SK-N-SH treated with all-trans-retinoic acid at 6 μM for 48 hours (cell line): ENCODE results near the gene SFXN1.

Experiments
- ATAC-seq: fragments of 200-7000 bp; cut with Tn5 transposase; 3 replicates; pipeline ENCODE4 v1.9.1; 2020; ENCODE audit warnings: mild to moderate bottlenecking, moderate library complexity
- ARNTL ChIP-seq: fragments of 450-650 bp; formaldehyde crosslinking; IDR thresholded peaks from 2 replicates; pipeline ENCODE4 v1.5.0; 2020; ENCODE audit warnings: low read depth, mild to moderate bottlenecking, moderate library complexity, borderline replicate concordance
- BACH2 ChIP-seq: fragments of 250-450 bp; sonication (Bioruptor Pico); IDR thresholded peaks from 2 replicates; pipeline ENCODE4 v1.9.0; 2021; ENCODE audit warnings: mild to moderate bottlenecking, borderline replicate concordance
- CREB5 ChIP-seq: fragments of 250-450 bp; sonication (Bioruptor Pico); IDR thresholded peaks from 2 replicates; pipeline ENCODE4 v1.5.1; 2020; ENCODE audit warnings: low read depth, mild to moderate bottlenecking, moderate library complexity
- CSDC2 ChIP-seq: fragments of 250-450 bp; sonication (Bioruptor Pico); IDR thresholded peaks from 2 replicates; pipeline ENCODE4 v1.5.0; 2020; ENCODE audit warnings: mild to moderate bottlenecking, moderate library complexity
- CSRNP3 ChIP-seq: fragments of 250-450 bp; sonication (Bioruptor Pico); IDR thresholded peaks from 2 replicates; pipeline ENCODE4 v1.5.1; 2021; ENCODE audit warnings: mild to moderate bottlenecking, moderate library complexity
- ESRRG ChIP-seq: fragments of 250-450 bp; sonication (Bioruptor Pico); IDR thresholded peaks from 2 replicates; pipeline ENCODE4 v1.6.1; 2021; ENCODE audit warnings: mild to moderate bottlenecking
- GLIS3 ChIP-seq: fragments of 250-450 bp; sonication (Bioruptor Pico); IDR thresholded peaks from 2 replicates; pipeline ENCODE4 v1.5.0; 2020; ENCODE audit warnings: mild to moderate bottlenecking, moderate library complexity
- ISL1 ChIP-seq: fragments of 250-450 bp; sonication (Bioruptor Pico); IDR thresholded peaks from 2 replicates; pipeline ENCODE4 v2.1.2; 2022; ENCODE audit warnings: mild to moderate bottlenecking, moderate library complexity
- OSR1 ChIP-seq: fragments of 250-450 bp; sonication (Bioruptor Pico); IDR thresholded peaks from 2 replicates; pipeline ENCODE4 v1.8.0; 2022; ENCODE audit warnings: moderate library complexity, mild to moderate bottlenecking, inconsistent platforms
- PATZ1 ChIP-seq: fragments of 250-450 bp; sonication (Bioruptor Pico); IDR thresholded peaks from 2 replicates; pipeline ENCODE4 v1.8.0; 2020; ENCODE audit warnings: mild to moderate bottlenecking, moderate library complexity, borderline replicate concordance
- POU6F1 ChIP-seq: fragments of 250-450 bp; sonication (Bioruptor Pico); IDR thresholded peaks from 2 replicates; pipeline ENCODE4 v1.8.0; 2021; ENCODE audit warnings: low read depth, mild to moderate bottlenecking, moderate library complexity, borderline replicate concordance
- RARB ChIP-seq: fragments of 250-450 bp; sonication (Bioruptor Pico); IDR thresholded peaks from 2 replicates; pipeline ENCODE4 v1.8.0; 2021; ENCODE audit warnings: mild to moderate bottlenecking, moderate library complexity
- SNAI2 ChIP-seq: fragments of 250-450 bp; sonication (Bioruptor Pico); IDR thresholded peaks from 2 replicates; pipeline ENCODE4 v1.5.0; 2020; ENCODE audit warnings: mild to moderate bottlenecking, moderate library complexity
- TOX ChIP-seq: fragments of 250-450 bp; sonication (Bioruptor Pico); IDR thresholded peaks from 2 replicates; pipeline ENCODE4 v1.8.0; 2021; ENCODE audit warnings: mild to moderate bottlenecking, moderate library complexity, borderline replicate concordance
- TSHZ2 ChIP-seq: fragments of 250-450 bp; sonication (Bioruptor Pico); IDR thresholded peaks from 2 replicates; pipeline ENCODE4 v1.5.0; 2020; ENCODE audit warnings: mild to moderate bottlenecking, moderate library complexity
- ZC3H10 ChIP-seq: fragments of 250-450 bp; sonication (Bioruptor Pico); IDR thresholded peaks from 2 replicates; pipeline ENCODE4 v1.5.1; 2021; ENCODE audit warnings: mild to moderate bottlenecking, moderate library complexity
- ZFP30 ChIP-seq: fragments of 450-650 bp; formaldehyde crosslinking; IDR thresholded peaks from 2 replicates; pipeline ENCODE4 v1.5.0; 2022; ENCODE audit warnings: mild to moderate bottlenecking, moderate library complexity
- ZNF565 ChIP-seq: fragments of 450-650 bp; formaldehyde crosslinking; conservative IDR thresholded peaks from 2 replicates; pipeline ENCODE4 v1.5.0; 2020; ENCODE audit warnings: low read depth, mild to moderate bottlenecking, moderate library complexity
- ZNF70 ChIP-seq: fragments of 450-650 bp; formaldehyde crosslinking; IDR thresholded peaks from 2 replicates; pipeline ENCODE4 v1.5.0; 2020; ENCODE audit warnings: mild to moderate bottlenecking, moderate library complexity
- ZNF8 ChIP-seq: fragments of 450-650 bp; formaldehyde crosslinking; IDR thresholded peaks from 2 replicates; pipeline ENCODE4 v1.5.0; 2020; ENCODE audit warnings: mild to moderate bottlenecking, moderate library complexity

Gene SFXN1

GRCh38 chr5:175477440-175477839 is 920 bp upstream of the SFXN1 start:
- ATAC-seq, result no peak

GRCh38 chr5:175478008-175478383 is 364 bp upstream of the SFXN1 start:
- TF ChIP-seq ISL1, result no peak
- no peak for TF ChIP-seq ZNF8 (CRISPR knock-in tag)
- no peak for TF ChIP-seq CREB5 (CRISPR knock-in tag)
- no peak for TF ChIP-seq ARNTL (CRISPR knock-in tag)
- TF ChIP-seq CSRNP3 (CRISPR knock-in tag), result no peak
- TF ChIP-seq ESRRG (CRISPR knock-in tag), result no peak
- TF ChIP-seq OSR1, result no peak
- TF ChIP-seq ZFP30 (CRISPR knock-in tag), result no peak
- TF ChIP-seq BACH2 (CRISPR knock-in tag), result no peak
- TF ChIP-seq SNAI2 (CRISPR knock-in tag), result no peak
- TF ChIP-seq ZNF70 (CRISPR knock-in tag), result no peak
- no peak for ATAC-seq

More at GRCh38 chr5:175477440-175477839, 920 bp upstream of the SFXN1 start:
- no peak for TF ChIP-seq TOX (CRISPR knock-in tag)

GRCh38 chr5:175479125-175479881 is 943 bp downstream of the SFXN1 start:
- TF ChIP-seq CSDC2 (CRISPR knock-in tag) (no peak), OSR1 (no peak), BACH2 (CRISPR knock-in tag) (no peak), CSRNP3 (CRISPR knock-in tag) (no peak), ZFP30 (CRISPR knock-in tag) (no peak)
- ATAC-seq, result peak; percentile 7; the same call in 2 of the 3 replicates

GRCh38 chr5:175483337-175483736 is 5.0 kb downstream of the SFXN1 start:
- ATAC-seq, result no peak
- TF ChIP-seq ARNTL (CRISPR knock-in tag), result no peak
- TF ChIP-seq CREB5 (CRISPR knock-in tag), result no peak
- TF ChIP-seq PATZ1 (CRISPR knock-in tag), result no peak
- TF ChIP-seq RARB (CRISPR knock-in tag), result no peak
- TF ChIP-seq ZNF8 (CRISPR knock-in tag), result no peak
- TF ChIP-seq ZFP30 (CRISPR knock-in tag), result no peak
- TF ChIP-seq ZNF565 (CRISPR knock-in tag), result no peak
- TF ChIP-seq ISL1, result no peak
- TF ChIP-seq SNAI2 (CRISPR knock-in tag), result no peak
- TF ChIP-seq BACH2 (CRISPR knock-in tag), result no peak
- no peak for TF ChIP-seq POU6F1 (CRISPR knock-in tag)
- no peak for TF ChIP-seq TSHZ2 (CRISPR knock-in tag)
- TF ChIP-seq GLIS3 (CRISPR knock-in tag), result no peak
- no peak for TF ChIP-seq CSDC2 (CRISPR knock-in tag)
- no peak for TF ChIP-seq ZC3H10 (CRISPR knock-in tag)
